ENCODE measurements around the gene IFT25. TPM values are rescaled to one million over a fixed set of nuclear protein-coding genes. Genes with fewer than 3 reads are reported as not detected.
A peak's percentile ranks its signal among the peaks of the same experiment; 100 is the strongest.
"Not testable (repeated sequence)": the region's sequence is repeated elsewhere in the genome, so short reads cannot be mapped to it uniquely, and the experiment has no call there.

The IFT25 gene
- total RNA-seq, 4 donors from 2014 or later: 15.5 to 39.9 (median 26.8) TPM

DNA sequence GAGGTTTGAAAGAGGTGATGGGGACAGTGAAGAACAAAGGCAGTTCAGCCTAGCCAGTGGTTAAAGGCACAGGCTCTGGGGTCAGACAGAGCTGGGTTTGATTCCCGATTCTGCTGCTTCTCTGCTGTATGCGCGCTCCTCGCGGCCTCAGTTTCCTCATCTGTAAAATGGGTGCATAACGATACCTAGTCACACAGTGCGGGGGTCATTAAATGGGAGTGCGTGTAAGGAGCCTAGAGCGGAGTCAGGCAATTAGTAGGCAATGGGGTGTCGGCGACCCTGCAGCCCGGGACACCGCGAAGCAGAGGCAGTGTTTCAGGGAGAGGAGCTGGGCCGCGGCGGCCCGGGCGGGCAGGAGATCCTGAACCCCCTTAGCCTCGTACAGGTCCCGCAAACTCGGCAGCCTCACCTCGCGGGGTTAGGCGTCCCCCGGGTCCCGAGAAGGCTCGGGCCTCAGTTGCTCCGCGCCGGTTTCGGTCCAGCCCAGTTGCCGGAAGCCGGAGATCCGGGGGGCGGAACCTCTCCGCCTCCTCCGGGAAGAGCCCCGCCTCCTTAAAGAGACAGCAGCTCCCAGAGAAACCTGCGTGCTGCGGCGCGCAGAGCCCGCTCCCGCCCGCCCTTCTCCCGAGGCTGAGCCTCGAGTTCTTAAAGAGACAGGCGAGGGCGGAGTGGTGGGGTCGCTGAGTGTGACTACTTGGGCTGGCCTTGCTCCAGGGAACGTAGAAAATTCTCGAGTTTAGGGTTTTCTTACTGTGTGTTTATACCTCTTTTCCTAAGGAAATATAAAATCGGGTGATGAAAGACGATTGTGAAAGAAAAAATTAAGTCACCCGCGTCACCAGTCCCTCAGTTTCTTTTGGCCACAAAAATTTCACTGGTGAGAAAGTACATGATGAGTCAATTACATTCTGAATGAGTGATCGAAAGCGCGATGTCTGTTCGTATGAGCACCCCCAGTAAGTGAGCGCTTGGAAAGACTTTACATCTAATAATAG, 55.9 kb downstream of the IFT25 start, which contains the start of gene YIPF1:
Gene YIPF1, minus strand, starts transcription at position 494 of the 995 bp plus-strand sequence. CDS start 860 bp downstream, outside the sequence.
- peak; percentile 79 to 81 for DNase-seq (ENCODE audit: low spot score in 2 of 2)
- Histone ChIP-seq H3K4me1 (peaks cover 0 to 29% (median 6%) of the 10 kb centered on the region in 4 donors), H3K27ac (peak within 1 kb of the TSS; percentile 53 to 85 (median 73)), H3K36me3 (peaks cover 0 to 31% (median 0%) of the 10 kb centered on the region in 3 donors), H3K4me3 (peak within 1 kb of the TSS; percentile 76 to 89 (median 85)), H3K9me3 (no peaks in the 10 kb centered on the region), H3K27me3 (no peaks in the 10 kb centered on the region)
- 3% methylated on average over 47 to 62 of the region's 62 CpGs for WGBS, 2 donors
- TF ChIP-seq, protein P1, sequence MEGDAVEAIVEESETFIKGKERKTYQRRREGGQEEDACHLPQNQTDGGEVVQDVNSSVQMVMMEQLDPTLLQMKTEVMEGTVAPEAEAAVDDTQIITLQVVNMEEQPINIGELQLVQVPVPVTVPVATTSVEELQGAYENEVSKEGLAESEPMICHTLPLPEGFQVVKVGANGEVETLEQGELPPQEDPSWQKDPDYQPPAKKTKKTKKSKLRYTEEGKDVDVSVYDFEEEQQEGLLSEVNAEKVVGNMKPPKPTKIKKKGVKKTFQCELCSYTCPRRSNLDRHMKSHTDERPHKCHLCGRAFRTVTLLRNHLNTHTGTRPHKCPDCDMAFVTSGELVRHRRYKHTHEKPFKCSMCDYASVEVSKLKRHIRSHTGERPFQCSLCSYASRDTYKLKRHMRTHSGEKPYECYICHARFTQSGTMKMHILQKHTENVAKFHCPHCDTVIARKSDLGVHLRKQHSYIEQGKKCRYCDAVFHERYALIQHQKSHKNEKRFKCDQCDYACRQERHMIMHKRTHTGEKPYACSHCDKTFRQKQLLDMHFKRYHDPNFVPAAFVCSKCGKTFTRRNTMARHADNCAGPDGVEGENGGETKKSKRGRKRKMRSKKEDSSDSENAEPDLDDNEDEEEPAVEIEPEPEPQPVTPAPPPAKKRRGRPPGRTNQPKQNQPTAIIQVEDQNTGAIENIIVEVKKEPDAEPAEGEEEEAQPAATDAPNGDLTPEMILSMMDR (IDR thresholded peaks at IDR 0.05): no peak
- TF ChIP-seq EP300 (IDR thresholded peaks at IDR 0.05) (peak; percentile 67 to 76), POLR2A (IDR thresholded peaks at IDR 0.05) (peak in 1 of 2 donors; percentile 30)

DNA sequence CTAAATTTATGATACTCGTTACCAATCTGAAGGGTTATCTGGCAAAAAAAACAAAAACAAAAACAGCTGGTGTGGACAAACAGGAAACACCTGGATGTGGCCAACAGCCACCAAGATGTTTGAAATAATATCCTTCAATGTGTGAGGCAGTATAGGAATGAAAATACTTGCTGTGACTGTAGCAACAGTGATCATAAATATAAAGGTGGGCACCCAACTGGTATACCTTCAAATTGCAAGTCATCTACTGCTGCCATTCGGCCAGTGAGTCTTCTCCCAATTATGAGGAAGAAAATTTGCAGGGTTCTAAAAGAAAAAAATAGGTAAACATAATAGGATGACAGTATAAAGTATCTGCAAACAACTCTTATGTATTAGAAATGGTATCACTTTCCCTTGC, 56.8 kb downstream of the IFT25 start:
- no peaks in the 10 kb centered on the region for H3K9me3 ChIP-seq
- H3K4me3 ChIP-seq: peak overlapping the region in 2 of 4 donors; percentile 76 to 89
- peaks cover 0 to 29% (median 6%) of the 10 kb centered on the region in 4 donors for H3K4me1 ChIP-seq
- 52 to 73% methylated on average over 2 of the region's 2 CpGs for WGBS, 2 donors
- no peaks in the 10 kb centered on the region for H3K27me3 ChIP-seq
- peaks cover 0 to 34% (median 0%) of the 10 kb centered on the region in 3 donors for H3K36me3 ChIP-seq
- H3K27ac ChIP-seq: peak overlapping the region in 3 of 4 donors; percentile 63 to 85 (median 83)
- no peak for DNase-seq (ENCODE audit: low spot score in 2 of 2)
- TF ChIP-seq EP300 (IDR thresholded peaks at IDR 0.05) (no peak), POLR2A (IDR thresholded peaks at IDR 0.05) (no peak)
- TF ChIP-seq, protein P1 (IDR thresholded peaks at IDR 0.05): no peak

DNA sequence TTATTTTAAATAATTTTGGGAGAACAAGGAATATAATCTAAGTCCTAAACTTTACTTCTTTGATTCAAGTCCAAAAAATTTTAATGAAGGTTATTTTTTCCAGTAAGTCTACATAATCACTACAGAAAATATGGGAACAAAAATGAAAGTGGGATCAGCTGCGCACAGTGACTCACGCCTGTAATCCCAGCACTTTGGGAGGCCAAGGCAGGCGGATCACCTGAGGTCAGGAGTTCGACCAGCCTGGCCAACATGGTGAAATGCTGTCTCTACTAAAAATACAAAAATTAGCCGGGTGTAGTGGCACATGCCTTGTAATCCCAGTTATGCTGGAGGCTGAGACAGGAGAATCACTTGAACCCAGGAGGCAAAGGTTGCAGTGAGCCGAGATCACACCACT, 61.9 kb downstream of the IFT25 start:
- WGBS, 2 donors: 94 to 95% methylated on average over 6 of the region's 6 CpGs
- not testable (repeated sequence) for H3K4me1 ChIP-seq; DNase-seq (ENCODE audit: low spot score in 2 of 2); H3K27ac ChIP-seq; H3K9me3 ChIP-seq; H3K4me3 ChIP-seq; H3K27me3 ChIP-seq
- peaks cover 0 to 73% (median 4%) of the 10 kb centered on the region in 3 donors for H3K36me3 ChIP-seq

DNA sequence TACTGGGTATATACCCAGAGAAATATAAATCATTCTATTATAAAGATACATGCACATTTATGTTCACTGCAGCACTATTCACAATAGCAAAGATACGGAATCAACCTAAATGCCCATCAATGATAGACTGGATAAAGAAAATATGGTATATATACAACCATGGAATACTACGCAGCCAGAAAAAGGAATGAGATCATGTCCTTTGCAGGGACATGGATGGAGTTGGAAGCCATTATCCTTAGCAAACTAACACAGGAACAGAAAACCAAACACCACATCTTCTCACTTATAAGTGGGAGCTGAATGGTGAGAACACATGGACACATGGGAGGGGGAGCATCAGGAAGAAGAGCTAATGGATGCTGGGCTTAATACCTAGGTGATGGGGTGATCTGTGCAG, 63.6 kb downstream of the IFT25 start:
- peaks cover 0 to 76% (median 14%) of the 10 kb centered on the region in 3 donors for H3K36me3 ChIP-seq
- WGBS, 2 donors: 97 to 99% methylated on average over 2 of the region's 2 CpGs
- not testable (repeated sequence) for H3K4me1 ChIP-seq

DNA sequence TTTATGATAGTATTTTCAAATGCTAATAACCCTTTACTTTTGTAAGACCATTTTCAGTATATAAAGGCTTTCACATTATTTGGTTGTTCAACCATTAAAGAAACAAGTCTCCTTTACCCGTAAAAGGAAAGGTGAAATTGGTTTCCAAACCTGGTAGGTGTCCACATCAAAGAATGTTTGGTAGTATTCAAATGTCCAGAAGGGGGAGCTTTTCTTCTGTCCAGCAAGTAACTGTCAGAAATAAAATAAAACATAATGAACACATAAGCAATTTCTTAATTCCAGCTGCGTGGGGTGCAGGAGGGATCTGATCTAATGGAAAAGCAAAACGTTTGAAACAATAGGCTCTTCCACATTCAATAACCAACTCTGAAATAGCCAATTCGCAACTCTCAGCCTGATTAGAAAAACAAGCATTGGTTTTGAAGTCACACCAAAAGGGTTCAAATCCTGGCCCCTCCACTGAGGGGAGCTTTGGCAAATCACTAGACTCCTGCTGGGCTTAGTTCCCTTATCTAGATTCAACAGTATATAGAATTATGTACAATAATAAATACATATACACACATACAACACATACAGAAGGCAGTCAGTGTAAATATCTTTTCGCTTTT, 66.9 kb downstream of the IFT25 start:
- H3K9me3 ChIP-seq: peaks cover 0 to 2% (median 0%) of the 10 kb centered on the region in 4 donors
- H3K4me3 ChIP-seq: no peak overlapping the region
- no peak for DNase-seq (ENCODE audit: low spot score in 2 of 2)
- WGBS, 2 donors: 41 to 44% methylated on average over 5 of the region's 5 CpGs
- no peak overlapping the region for H3K27ac ChIP-seq
- H3K4me1 ChIP-seq: no peaks in the 10 kb centered on the region
- TF ChIP-seq, protein P1 (IDR thresholded peaks at IDR 0.05): peak; percentile 26 to 55 (median 33)
- TF ChIP-seq EP300 (IDR thresholded peaks at IDR 0.05): no peak
- TF ChIP-seq POLR2A (IDR thresholded peaks at IDR 0.05): no peak
- no peaks in the 10 kb centered on the region for H3K27me3 ChIP-seq
- peaks cover 0 to 84% (median 22%) of the 10 kb centered on the region in 3 donors for H3K36me3 ChIP-seq

More for the DNA sequence above, 63.6 kb downstream of the IFT25 start:
- H3K4me3 ChIP-seq; H3K27ac ChIP-seq; H3K9me3 ChIP-seq; DNase-seq (ENCODE audit: low spot score in 2 of 2); H3K27me3 ChIP-seq: not testable (repeated sequence)

DNA sequence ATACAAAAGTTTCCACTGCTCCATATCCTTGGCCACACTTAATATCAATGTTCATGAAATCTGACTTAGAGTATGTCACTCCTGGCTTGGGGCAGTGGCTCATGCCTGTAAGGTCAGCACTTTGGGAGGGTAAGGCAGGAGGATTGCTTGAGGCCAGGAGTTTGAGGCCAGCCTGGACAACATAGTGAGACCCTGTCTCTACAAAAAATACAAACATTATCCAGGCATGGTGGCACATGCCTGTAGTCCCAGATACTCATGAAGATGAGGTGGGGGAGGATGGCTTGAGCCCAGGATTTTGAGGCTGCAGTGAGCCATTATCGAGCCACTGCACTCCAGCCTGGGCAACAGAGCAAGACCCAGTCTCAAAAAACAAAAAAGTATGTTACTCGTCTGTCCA, 70.3 kb downstream of the IFT25 start:
- not testable (repeated sequence) for H3K4me1 ChIP-seq; H3K4me3 ChIP-seq; DNase-seq (ENCODE audit: low spot score in 2 of 2); H3K9me3 ChIP-seq; H3K27ac ChIP-seq; H3K27me3 ChIP-seq
- H3K36me3 ChIP-seq: peaks cover 0 to 70% (median 17%) of the 10 kb centered on the region in 3 donors
- WGBS, 2 donors: 95 to 97% methylated on average over 2 of the region's 2 CpGs

Measured in tibial nerve (tissue), 4 donors.